ENCODE data around the gene PGLYRP2.
"Not testable (repeated sequence)": the region's sequence is repeated elsewhere in the genome, so short reads cannot be mapped to it uniquely, and the experiment has no call there.

The PGLYRP2 gene

DNA sequence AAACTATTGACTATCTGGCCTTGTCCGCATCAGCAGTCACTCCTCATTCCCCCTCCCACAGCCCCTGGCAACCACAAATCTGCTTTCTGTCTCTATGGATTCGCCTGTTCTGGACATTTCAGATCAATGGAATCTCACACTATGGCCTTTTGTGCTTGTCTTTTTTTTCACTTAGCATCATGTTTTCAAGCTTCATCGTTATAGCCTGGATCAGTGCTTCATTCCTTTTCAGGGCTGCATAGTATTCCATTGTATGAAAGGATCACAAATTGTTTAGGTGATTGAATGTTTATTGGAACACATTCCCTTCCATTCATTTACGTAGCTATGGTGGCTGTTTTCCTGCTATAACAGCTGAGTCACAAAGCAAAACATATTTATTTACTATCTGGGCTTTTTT is 7.7 kb upstream of the PGLYRP2 start:
- no peak for DNase-seq

DNA sequence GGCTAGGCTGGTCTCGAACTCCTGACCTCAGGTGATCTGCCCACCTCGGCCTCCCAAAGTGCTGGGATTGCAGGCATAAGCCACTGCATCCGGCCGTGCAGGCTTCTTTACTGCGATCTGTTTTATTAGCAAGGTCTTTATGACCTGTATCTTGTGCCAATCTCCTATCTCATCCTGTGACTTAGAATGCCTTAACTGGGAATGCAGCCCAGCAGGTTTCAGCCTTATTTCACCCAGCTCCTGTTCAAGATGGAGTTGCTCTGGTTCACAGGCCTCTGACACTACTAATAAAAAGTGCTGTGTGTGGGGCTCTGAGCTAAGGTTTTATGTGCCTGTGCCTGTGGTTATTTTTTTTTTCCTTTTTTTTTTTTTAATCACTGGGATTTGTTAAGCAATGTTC is 6.5 kb upstream of the PGLYRP2 start:
- not testable (repeated sequence) for DNase-seq

DNA sequence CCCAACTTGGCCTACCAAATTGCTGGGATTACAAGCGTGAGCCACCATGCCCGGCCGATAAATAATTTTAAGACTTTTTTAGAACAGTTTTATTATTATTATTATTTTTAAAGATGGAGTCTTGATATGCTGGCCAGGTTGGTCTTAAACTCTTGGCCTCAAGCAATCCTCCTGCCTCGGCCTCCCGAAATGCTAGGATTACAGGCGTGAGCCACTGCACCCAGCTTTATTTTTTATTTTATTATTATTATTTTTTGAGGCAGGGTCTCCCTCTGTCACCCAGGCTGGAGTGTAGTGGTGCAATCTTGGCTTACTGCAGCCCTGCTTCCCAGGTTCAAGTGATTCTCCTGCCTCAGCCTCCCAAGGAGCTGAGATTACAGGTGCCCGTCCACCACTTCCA is 1.7 kb upstream of the PGLYRP2 start:
- DNase-seq, result not testable (repeated sequence)

DNA sequence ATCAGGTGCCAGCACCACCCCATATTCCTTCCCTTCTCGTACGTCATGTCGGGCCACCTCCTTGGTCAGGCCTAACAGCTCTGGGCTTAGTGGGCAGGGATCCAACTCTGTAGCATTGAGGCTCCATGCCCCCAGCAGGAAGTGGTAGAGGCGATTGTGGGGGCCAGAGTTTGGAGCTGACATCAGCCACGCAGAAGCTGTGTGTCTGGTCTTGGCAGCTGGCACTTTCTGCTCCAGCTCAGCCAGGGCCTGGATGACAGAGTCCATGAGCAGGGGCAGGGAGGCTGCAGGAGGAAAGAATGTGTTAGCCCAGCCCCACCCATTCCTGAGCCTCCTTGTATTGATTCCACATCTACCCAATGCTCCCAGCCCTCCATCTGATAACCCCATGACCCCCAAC is 3.0 kb downstream of the PGLYRP2 start:
- DNase-seq, result no peak

DNA sequence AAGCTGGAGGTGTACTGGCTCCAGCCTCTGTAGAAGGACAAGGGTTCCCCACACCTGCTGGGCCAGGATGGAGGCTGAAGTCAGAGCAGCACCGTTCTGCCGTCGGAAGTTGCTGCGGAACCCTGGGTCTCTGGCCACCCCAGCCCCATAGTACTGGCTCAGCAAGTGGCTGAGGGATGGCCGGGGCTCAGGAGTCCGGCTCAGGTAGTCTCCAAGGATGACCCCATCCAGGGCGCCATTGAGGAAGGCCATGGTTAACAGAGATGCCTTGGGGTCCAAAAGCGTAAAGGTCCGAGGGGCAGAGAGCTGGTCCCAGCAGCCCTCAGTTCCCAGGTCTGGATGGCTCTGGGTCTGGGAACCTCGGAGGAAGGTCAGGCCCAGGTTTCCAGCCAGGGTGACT is 3.7 kb downstream of the PGLYRP2 start:
- DNase-seq, result no peak

DNA sequence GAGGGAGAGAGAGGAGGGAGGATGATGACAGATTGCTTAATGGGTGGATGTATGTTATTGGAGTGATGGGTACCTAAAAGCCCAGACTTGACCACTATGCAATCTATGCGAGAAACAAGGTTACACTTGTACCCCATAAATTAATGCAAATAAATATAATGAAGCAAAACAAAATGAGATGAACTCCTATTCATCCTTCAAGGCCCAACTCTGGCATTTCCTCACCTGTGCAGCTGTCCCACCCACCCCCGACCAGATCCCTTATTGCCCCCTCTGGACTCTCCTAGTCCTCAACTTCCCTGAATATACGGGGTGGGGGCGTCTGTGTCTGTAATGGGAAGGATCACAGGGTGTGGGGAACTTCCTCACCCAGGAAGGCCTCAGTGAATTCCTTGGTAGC is 4.1 kb downstream of the PGLYRP2 start:
- DNase-seq, result no peak

DNA sequence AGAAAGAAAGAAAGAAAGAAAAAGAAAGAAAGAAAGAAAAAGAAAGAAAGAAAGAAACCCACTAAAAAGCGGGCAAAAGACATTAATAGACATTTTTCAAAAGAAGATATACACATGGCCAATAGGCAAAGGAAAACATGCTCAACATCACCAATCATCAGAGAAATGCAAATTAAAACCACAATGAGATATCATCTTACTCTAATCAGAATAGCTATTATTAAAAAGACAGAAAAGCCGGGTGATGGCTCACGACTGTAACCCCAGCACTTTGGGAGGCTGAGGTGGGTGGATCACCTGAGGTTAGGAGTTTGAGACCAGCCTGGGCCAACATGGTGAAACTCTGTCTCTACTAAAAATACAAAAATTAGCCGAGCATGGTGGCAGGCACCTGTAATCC is 5.5 kb downstream of the PGLYRP2 start:
- DNase-seq, result not testable (repeated sequence)

DNA sequence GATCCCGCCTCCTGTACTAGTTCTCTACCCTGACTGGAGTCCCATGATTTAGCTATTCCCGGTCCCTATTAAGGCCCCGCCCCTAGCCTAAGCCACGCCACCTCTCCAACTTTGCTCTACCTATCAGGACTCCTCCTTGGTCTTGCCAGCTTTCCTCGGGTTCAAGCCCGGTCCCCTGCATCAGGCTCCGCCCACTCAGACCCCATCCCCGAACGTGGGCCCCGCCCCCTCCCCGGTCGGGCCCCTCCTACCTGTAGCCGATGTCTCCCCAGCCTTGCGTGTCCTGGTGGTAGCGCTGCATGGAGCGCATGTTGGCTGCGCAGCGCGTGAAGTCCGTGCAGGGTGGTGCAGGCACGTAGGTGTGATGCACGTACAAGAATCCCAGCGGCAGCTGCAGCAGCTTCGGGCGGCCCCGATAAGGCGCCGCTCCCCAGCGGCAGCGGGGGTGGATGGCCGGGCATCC is 7.6 kb downstream of the PGLYRP2 start:
- no peak for DNase-seq

DNA sequence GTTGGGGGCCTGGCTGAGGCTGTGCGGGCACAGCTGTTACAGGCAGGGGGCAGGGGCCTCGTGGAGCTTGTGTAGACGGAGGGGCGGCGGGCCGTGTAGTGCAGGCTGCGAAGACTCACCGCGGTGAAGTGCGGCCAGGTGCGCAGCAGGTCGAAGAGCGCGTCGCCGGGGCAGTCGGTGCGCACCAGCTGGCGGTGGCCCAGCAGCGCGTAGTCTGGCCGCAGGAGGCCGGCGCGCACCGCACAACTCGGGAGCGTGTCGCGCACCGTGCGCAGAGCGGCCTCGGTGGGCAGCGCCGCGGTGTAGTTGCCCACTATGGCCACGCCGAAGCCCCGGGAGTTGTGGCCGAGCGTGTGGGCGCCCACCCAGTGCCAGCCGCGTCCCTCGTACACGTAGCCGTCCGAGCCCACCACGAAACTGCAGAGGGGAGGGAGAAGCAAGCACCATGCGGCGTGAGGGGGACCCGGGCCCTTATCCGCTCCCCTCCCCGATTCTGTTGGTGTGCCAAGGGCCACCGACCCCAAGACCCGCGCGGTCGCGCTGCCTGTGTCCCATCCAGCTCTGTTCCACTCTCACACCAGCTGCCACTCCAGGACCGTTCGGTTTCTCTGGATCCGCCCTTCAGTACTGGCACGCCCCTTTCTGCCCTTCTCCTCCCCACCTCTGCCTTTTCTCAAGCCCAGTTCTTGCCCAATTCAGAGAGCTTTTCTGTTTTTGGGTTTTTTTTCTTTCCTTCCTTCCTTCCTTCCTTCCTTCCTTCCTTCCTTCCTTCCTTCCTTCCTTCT is 9.6 kb downstream of the PGLYRP2 start:
- no peak for DNase-seq

DNA sequence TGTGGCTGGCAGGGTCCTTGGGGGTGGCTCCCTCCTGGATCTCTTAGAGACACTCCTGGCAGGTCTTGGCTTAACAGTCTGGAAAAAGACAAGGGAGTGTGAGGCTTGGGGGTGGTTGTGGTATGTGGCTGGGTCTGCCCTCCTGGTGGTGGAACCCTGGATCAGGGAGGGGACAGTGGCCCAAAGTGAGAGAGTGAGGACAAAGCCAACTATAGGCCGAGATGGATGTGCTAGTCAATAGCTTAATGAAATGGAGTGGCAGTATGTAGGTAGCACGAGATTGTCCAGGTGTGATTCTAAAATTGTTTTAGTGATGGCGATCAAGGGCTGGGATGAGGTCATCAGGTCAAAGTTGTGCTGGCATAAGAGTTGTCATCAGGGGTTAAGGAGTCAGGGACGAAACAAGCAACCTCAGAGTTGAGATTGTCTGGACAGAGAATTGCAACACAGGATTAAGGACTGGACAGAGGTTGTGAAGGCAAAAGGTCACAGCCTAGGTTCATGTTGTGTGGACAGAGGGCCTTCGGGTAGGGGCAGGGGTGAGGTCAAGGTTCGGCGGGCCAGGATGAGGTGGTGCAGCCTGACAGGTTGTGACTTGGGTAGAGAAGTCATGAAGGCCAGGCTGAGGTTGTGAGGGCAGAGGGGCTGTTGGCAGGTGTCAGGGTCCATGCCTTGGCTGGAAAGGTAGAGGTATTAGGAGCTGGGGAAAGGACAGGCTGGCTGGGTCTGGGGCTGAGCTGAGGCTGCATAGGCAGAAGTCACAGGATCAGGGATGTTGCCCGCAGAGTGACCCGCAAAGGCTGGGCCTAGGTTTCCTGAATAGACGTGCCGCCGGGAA is 10.4 kb downstream of the PGLYRP2 start:
- DNase-seq, result no peak

DNA sequence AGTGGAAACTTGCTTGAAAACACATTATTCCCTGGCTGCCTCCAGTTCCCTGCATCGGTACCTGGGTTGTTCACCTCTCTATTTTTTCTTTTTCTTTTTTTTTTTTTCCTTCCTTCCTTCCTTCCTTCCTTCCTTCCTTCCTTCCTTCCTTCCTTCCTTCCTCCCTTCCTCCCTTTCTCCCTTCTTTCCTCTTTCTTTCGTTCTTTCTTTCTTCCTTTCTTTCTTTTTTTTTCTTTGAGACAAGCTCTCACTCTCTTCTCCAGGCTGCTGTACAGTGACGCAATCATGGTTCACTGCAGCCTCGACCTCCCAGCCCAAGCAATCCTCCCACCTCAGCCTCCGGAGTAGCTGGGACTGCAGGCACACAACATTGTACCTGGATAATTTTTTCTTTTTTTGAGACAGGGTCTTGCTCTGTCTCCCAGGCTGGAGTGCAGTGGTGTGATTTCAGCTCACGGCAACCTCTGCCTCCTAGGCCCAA is 11.5 kb downstream of the PGLYRP2 start:
- no peak for DNase-seq

DNA sequence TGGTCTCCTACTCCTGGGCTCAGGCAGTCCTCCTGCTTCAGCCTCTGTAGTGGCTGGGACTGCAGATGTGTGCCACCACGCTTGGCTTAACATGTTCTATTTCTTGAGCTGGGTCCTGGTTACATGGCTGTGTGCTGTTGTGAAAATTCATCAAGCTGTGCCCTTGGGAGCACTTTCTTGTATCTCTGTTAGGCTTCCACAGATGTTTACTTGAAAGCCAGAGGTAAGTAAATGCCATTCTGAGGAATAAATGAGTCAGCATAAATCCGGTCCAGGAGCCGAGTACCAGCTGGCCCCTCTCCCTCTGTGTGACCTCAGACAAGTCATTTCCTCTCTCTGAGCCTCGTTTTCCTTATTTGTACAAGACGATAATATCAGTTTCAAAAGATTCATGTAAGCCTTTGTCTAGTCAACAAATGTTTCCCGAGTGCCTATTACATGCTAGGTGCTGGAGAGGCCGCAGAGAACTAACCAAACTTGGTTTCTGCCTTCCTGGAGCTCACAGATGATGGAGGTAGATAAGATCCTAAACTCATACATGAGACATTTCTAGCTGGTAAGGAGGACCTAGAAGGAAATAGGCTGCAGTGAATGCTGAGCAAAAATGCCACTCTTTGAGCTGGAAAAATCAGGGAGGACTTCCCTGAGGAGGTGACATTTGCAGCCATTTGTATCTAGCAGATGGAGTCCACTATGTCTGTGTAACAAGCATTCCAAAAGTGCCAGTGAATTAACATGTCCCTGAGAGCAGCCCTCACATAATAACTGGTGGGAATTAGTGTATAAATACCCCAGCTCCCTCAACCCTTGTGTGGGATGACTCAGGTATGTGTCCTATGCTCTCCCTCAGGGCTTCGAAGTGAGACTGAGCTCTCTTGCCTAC is 12.2 kb downstream of the PGLYRP2 start:
- DNase-seq, result no peak

DNA sequence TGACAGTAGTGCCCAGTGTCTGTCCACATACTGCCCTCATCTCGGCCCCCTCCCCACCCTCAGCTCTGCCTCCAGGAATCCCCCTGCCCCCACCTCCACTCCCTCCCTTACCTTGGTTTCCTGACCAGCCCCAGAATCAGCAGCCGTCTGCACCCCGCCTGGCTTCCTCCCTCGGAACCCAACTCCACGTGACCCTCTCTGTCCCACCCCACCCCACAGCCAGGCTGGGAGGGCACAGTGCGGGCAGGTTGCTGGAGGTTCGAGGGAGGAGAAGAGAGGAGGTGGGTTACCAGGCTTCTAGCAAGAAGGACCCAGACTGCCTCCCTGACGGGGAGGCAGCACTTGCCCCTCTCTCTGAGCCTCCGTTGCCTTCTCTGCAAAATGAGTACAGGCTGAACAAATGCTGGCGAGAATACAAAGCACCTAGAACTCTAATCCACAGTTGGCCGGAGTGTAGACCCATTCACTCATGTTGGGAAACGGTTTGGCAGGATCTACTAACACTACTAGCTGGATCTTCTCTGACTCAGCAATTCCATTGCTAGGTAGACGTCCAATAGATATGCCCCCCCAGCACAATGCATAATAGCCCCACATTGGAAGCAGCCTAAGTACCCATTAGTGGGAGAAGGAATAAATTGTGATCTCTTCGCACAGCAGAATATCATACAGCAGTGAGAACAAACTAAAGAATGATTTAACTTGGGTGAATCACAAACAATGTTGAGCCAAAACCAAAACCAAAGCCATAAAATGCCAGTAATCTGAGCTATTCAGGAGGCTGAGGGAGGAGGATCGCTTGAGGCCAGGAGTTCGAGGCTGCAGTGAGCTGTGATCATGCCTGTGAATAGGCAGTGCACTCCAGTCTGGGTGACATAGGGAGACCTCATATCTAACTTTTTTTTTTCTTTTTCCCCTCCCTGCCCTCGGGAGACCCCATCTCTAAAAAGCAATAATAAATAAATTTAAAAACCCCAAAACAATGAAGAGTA is 14.6 kb downstream of the PGLYRP2 start, which contains the start of gene RASAL3:
TSS of gene RASAL3 (minus strand) at position 151 of the 992 bp plus-strand sequence. CDS start 186 bp downstream, outside the sequence.
- DNase-seq, result no peak

DNA sequence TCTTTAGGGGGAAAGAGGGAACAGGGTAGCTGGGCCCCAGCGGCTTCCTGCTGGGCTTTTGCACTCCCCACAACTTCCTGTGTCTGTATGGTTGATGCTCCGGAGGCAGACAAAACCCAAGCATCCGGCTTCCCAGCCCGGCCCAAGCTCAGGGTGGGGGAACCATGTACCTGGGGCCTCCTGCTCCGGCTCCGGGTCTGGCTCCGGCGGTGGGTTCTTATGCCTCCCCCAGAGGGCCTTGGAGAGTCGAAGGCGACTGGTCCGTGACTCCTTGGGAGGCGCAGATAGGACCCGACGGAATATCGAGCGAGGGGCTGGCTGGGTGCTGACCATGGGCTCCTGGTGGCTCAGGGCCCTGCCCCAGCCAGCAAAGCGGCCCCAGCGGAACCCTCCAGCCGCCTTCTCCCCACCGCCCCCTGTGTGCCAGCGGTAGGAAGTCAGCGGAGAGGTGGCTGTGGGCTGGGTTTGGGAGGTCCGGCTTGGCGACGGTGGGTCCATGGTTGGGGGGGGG is 15.4 kb downstream of the PGLYRP2 start:
- no peak for DNase-seq

DNA sequence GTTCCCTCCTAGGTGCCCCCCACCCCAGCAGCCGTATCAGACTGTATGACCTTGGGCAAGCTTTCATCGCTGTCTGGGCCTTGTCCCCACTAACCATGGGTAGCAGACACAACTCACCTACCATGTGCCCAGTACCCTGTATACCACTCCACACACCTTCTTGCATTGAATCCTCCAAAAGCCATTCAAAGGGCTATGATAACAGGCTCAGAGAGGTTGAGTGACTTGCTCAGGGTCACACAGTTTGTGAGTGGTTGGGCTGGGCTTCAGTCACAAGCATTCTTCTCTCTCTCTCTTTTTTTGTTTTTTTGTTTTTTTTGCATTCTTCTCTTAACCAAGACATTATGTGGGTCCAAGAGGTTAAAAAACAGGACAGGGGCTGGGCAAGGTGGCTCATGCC is 17.6 kb downstream of the PGLYRP2 start:
- DNase-seq, result no peak

DNA sequence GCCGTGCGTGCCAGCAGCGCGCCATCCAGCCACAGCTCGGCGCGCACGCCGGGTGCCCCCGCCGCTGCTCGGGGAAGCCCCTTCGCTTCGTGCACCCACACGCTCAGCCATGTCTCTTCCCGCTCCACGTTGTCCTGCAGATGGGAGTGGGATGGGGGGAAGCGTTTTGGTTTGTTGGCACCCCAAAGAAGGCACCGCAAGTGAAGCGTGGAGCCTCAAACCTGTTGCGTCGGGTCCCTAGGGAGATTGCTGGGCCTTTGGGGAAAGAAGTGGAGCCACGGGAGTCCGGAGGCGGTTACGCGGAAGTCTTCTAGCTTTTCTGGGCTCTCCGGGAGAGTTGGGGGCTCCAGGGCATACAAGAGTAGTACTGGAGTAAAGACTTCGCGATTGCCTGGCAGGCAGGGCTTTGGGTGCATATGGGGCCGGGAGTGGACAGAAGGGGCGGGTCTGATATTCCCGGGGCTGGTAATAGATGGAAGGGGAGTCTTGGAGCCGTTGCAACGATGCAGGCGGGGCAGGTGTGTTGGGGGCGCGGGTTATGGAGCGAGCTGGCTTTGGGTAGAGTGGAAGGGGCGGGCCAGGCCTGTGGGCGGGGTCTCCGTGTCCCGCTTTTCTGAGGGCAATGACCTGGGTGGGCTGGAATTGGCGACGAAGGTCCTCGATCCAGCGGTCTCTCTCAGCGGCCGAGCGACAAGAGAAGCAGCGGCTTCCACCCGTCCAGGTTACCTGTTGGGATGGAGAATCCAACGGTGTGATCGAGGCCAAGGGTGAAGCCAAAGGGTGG is 21.4 kb downstream of the PGLYRP2 start:
- DNase-seq, result no peak

DNA sequence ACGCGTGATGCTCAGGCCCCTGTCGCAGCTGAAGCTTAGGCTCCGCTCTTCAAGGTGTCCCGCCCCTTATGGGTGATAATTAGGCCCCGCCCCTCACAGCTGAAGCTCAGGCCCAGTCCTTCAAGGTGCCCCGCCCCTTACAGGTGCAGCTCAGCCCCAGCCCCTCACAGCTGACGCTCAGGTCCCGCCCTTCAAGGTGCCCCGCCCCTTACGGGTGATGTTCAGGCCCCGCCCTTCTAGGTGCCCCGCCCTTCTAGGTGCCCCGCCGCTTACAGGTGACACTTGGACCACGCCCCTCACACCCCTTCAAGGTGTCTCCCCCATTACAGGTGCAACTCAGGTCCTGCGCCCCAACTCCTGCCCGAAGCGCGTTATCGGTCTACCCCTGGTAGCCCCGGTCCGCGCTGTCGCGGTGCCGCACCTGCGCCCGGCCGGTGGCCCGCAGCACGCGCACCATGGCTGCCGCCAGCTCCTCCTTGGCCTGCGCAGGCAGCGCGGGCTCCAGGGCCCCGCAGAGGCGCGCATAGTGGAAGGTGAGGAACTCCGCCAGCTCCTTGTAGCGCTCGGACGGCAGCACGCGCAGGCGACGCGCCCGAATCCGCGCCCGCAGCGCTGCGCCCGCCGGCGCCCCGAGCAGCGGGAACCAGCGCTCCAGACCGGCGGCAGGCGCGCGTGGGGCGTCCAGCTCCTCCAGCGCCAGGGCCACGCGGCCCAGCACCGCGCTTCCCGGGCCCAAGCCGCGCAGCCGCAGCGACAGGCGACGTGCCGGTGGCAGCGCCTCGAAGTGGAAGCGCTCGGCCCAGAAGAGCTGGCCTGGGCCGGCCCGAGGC is 22.2 kb downstream of the PGLYRP2 start:
- DNase-seq, result no peak

DNA sequence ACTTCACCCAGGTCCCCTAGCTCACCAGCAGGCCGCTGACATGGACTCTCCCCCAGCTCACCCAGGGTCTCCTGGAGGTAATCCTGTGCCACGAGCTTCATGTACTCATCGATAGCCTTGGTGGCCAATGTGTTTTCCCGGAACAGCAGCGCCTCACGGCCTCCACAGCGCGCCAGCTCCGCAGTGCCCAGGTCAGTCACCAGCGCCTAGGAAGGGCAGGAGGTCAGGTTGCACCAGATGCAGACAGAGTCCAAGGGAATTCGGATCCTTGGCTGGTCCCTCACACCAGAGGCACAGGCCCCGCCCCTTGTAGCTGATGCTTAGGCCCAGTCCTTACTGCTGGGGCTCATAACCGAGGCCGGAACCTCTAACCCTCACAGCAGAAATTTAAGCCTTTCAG is 22.9 kb downstream of the PGLYRP2 start:
- DNase-seq, result no peak

DNA sequence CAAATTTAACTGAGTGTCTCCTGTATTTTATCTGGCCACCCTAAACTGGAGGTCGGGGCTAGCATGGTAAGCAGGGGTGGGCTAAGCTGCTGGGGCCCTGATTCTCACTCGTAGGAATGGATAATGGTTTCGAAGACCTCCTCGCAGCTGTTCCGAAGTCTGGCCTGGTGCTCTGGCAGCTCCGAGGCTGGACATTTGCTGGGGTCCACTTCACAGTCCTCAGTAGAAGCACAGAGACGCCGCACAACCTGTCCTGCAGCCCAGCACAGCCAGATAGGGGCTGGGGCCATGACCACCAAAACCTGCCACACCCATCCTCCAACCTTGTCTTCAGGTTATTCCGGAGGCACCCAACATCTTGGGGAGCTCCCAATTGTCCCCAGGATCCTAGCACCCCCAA is 23.3 kb downstream of the PGLYRP2 start:
- no peak for DNase-seq

All from NCI-H2107 (cell line).